ENCODE data around the gene CXCL13. TPM values are rescaled to one million over a fixed set of nuclear protein-coding genes. Genes with fewer than 3 reads are reported as not detected.

Gene CXCL13
- total RNA-seq, 1 donor, result under 0.01 TPM

DNA sequence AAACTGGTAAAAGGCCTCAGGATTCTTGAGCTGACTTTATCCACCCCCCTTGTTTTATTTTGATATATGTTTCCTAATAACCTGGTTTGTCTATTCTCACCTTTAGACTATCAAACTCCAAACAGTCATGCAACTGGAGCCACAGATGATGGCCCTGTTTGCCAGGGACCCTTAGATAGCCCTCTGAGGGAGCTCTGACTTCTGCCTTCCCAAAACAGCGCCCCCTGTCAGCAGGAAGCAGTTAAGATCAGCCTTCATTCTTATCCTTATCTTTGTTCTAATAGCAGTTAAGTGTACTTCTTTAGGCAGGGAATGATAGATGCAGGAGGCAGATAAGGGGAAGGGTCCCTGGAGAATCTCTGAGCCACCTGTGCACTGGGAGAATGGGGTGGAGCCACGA, 27.5 kb upstream of the CXCL13 start:
- H3K4me3 ChIP-seq (ENCODE audit: low read depth, low read length), result no peak overlapping the region
- TF ChIP-seq, protein P1, sequence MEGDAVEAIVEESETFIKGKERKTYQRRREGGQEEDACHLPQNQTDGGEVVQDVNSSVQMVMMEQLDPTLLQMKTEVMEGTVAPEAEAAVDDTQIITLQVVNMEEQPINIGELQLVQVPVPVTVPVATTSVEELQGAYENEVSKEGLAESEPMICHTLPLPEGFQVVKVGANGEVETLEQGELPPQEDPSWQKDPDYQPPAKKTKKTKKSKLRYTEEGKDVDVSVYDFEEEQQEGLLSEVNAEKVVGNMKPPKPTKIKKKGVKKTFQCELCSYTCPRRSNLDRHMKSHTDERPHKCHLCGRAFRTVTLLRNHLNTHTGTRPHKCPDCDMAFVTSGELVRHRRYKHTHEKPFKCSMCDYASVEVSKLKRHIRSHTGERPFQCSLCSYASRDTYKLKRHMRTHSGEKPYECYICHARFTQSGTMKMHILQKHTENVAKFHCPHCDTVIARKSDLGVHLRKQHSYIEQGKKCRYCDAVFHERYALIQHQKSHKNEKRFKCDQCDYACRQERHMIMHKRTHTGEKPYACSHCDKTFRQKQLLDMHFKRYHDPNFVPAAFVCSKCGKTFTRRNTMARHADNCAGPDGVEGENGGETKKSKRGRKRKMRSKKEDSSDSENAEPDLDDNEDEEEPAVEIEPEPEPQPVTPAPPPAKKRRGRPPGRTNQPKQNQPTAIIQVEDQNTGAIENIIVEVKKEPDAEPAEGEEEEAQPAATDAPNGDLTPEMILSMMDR (IDR thresholded peaks at IDR 0.05; ENCODE audit: insufficient read depth, low read depth, low read length), result no peak
- no peak for DNase-seq (ENCODE audit: low read depth)

DNA sequence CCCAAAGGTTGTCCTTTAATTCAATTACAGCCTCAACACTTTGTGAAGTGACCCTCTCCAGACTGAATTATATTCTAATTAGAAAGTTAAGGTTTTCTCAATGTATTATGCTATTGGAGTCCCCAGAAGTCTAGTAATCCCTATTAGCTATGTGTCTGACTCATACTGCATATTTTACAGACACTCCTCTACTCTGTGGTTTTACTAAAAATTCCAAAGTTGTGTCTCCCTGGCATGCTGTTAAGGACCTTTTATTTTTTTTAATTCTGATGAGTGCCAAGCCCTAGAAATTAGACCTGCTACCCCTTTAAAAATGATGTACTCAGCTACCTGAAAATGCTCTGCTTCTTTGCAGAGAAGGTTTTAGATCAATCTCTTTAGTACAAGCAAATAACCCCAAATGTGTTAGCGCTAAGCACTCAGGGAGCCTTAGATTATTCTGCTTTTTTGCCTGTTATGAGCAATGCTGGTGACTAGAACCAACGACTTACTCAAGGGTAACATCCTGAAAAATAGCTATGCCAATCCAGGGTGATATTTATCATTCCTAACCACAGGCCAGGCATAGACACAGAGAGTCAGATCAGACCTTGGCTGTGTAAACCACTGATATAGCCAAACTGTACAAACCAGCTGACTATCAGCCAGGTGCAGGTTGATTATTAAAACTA, 26.1 kb upstream of the CXCL13 start:
- TF ChIP-seq, protein P1 (IDR thresholded peaks at IDR 0.05; ENCODE audit: insufficient read depth, low read depth, low read length), result no peak
- no peak overlapping the region for H3K4me3 ChIP-seq (ENCODE audit: low read depth, low read length)
- DNase-seq (ENCODE audit: low read depth), result peak; percentile 67

DNA sequence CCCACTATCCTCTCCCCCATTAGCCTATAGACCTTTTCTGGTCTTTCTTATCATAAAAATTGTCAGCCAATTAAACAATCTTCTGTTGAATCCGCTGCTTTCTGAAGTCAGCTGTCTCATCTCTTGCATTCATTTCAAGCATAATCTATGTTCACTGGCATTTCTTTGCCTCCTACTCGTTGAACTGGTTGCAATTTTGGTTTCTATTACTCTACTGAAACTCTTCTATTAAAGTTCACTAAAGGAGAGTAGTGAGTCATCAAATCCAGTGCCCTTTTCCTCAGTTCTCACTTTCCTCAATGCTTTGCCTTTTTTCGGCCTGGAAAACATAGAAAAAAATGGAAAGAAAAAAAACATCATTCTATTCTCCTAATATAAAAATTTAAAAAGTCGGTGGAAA, 23.9 kb upstream of the CXCL13 start:
- TF ChIP-seq, protein P1 (IDR thresholded peaks at IDR 0.05; ENCODE audit: insufficient read depth, low read depth, low read length), result no peak
- DNase-seq (ENCODE audit: low read depth), result no peak
- H3K4me3 ChIP-seq (ENCODE audit: low read depth, low read length), result no peak overlapping the region

- TF ChIP-seq, protein P1 (IDR thresholded peaks at IDR 0.05; ENCODE audit: insufficient read depth, low read depth, low read length), result no peak
- DNase-seq (ENCODE audit: low read depth), result no peak
- H3K4me3 ChIP-seq (ENCODE audit: low read depth, low read length), result no peak overlapping the region
Measured at GRCh38 chr4:77582156-77582555, 23.5 kb upstream of the CXCL13 start.

DNA sequence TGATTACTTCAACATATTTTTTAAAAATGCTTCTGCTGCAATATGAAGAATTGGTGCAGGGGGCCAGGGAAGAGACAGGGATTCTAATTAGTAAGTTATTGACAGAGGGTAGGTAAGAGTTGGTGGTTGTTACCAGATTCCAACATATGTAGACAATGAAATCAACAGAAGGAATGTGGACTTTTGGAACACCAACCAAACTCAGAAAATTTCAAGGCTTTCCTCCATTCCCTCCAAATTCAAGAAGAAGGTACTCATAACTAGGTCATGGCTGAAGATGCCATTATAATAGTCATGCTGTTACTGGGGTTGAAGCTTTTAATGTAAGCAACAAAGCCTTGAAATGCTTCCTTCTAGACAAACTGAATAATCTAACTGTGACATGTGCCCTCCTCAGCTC, 22.9 kb upstream of the CXCL13 start:
- no peak for DNase-seq (ENCODE audit: low read depth)
- TF ChIP-seq, protein P1 (IDR thresholded peaks at IDR 0.05; ENCODE audit: insufficient read depth, low read depth, low read length), result no peak
- H3K4me3 ChIP-seq (ENCODE audit: low read depth, low read length), result no peak overlapping the region

GRCh38 chr4:77586951-77587383, 18.7 kb upstream of the CXCL13 start:
- no peak for DNase-seq (ENCODE audit: low read depth)
- H3K4me3 ChIP-seq (ENCODE audit: low read depth, low read length), result no peak overlapping the region
- TF ChIP-seq, protein P1 (IDR thresholded peaks at IDR 0.05; ENCODE audit: insufficient read depth, low read depth, low read length), result no peak

GRCh38 chr4:77590482-77590881, 15.1 kb upstream of the CXCL13 start:
- no peak for DNase-seq (ENCODE audit: low read depth)
- no peak overlapping the region for H3K4me3 ChIP-seq (ENCODE audit: low read depth, low read length)
- TF ChIP-seq, protein P1 (IDR thresholded peaks at IDR 0.05; ENCODE audit: insufficient read depth, low read depth, low read length), result no peak

All from fibroblast of villous mesenchyme (primary cell).